Osteoblast (primary cell): ENCODE data around the gene HIPK3. TPM values are rescaled to one million over a fixed set of nuclear protein-coding genes. Genes with fewer than 3 reads are reported as not detected.

ENCODE experiments used
- DNase-seq: peaks from one replicate; pipeline ENCODE4 v3.0.0; 2011; ENCODE audit warnings: low spot score, mixed read lengths; ENCODE audit not compliant: insufficient read length; ENCODE audit errors: missing footprints
- H2AFZ ChIP-seq: 2 replicates; pipeline ENCODE4 v1.6.0; 2011; ENCODE audit warnings: mild to moderate bottlenecking, low read length
- H3K27ac ChIP-seq: 2 replicates; pipeline ENCODE4 v1.5.1; 2011; ENCODE audit warnings: mild to moderate bottlenecking, low read depth, low read length, moderate library complexity
- H3K27me3 ChIP-seq: 2 replicates; pipeline ENCODE4 v1.6.0; 2012; ENCODE audit warnings: mild to moderate bottlenecking, control low read depth, inconsistent platforms, low read length, moderate library complexity; ENCODE audit not compliant: insufficient read depth
- H3K36me3 ChIP-seq: 2 replicates; pipeline ENCODE4 v1.5.1; 2011; ENCODE audit warnings: mild to moderate bottlenecking, low read length, control low read depth, moderate library complexity; ENCODE audit not compliant: insufficient read depth
- H3K4me1 ChIP-seq: 2 replicates; pipeline ENCODE4 v1.5.1; 2011; ENCODE audit warnings: mild to moderate bottlenecking, low read length, control low read depth, moderate library complexity; ENCODE audit not compliant: insufficient read depth
- H3K4me2 ChIP-seq: 2 replicates; pipeline ENCODE4 v1.6.0; 2011; ENCODE audit warnings: mild to moderate bottlenecking, low read length; ENCODE audit not compliant: insufficient read depth
- H3K4me3 ChIP-seq: fragments of 200-600 bp; sonication (generic); 3 replicates; pipeline ENCODE4 v1.5.1; 2012; ENCODE audit warnings: mild to moderate bottlenecking, low read length, inconsistent platforms; ENCODE audit not compliant: insufficient read depth
- H3K79me2 ChIP-seq: 2 replicates; pipeline ENCODE4 v1.6.0; 2012; ENCODE audit warnings: mild to moderate bottlenecking, low read length, control low read depth, inconsistent platforms; ENCODE audit not compliant: insufficient read depth
- H3K9me3 ChIP-seq: 2 replicates; pipeline ENCODE4 v1.5.1; 2011; ENCODE audit warnings: low read depth, low read length, control low read depth
- H4K20me1 ChIP-seq: 2 replicates; pipeline ENCODE4 v1.6.0; 2012; ENCODE audit warnings: mild to moderate bottlenecking, low read length, control low read depth; ENCODE audit not compliant: insufficient read depth
- total RNA-seq: library from RNA; depleted of rRNA; stranded (reverse); fragments of >200 nt; gene quantifications from 2 replicates; pipeline ENCODE4 v1.2.3, GENCODE V29; 2012
- TF ChIP-seq, protein P1 (sequence below): IDR thresholded peaks from 2 replicates; pipeline ENCODE4 v1.5.1; 2011; ENCODE audit warnings: mild to moderate bottlenecking, low read depth, low read length, moderate library complexity; ENCODE audit errors: extremely low read depth

HIPK3 gene
- total RNA-seq, 1 donor: 195 TPM

DNA sequence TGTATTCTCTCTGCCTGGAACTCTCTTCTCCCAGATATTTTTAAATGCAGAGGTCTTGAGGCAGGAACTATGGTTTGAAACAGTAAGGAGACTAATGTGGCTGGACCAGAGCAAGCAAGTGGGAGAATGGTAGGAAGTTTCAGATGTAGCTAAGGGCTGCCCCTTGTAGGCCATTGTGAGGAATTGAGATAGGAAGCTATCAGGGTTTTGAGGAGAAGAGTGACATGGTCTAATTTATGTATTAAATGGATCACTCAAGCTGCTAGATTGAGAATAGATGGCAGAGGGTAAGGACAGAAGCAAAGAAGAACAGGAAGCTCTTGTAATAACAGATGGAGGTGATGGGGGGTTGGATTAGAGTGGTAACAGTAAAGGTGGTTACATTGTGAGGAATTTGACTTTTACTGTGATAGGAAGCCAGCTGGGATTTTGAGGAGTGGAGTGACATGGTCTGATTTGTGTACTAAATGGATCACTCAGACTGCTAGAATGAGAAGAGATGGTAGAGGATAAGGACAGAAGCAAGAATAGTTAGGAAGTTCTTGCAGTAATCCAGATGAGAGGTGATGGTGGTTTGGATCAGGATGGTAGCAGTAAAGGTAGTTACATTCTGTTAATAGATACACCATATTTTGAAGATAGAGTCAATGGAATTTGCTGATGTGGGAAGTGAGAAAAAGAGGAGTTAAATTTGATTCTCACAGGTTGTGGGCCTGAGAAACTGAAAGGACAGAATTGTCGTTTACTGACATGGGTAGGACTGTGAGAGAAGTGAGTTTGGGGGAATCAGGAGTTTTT, 63.0 kb downstream of the HIPK3 start:
- DNase-seq: no peak
- Histone ChIP-seq H3K9me3 (no peaks in the 10 kb centered on the region), H3K4me2 (no peak overlapping the region), H3K79me2 (peaks cover 97% of the 10 kb centered on the region), H4K20me1 (peaks cover 83% of the 10 kb centered on the region), H2AFZ (no peak overlapping the region), H3K27me3 (no peaks in the 10 kb centered on the region), H3K4me3 (no peak overlapping the region), H3K36me3 (no peaks in the 10 kb centered on the region), H3K27ac (no peak overlapping the region), H3K4me1 (peaks cover 26% of the 10 kb centered on the region)
- TF ChIP-seq, protein P1, sequence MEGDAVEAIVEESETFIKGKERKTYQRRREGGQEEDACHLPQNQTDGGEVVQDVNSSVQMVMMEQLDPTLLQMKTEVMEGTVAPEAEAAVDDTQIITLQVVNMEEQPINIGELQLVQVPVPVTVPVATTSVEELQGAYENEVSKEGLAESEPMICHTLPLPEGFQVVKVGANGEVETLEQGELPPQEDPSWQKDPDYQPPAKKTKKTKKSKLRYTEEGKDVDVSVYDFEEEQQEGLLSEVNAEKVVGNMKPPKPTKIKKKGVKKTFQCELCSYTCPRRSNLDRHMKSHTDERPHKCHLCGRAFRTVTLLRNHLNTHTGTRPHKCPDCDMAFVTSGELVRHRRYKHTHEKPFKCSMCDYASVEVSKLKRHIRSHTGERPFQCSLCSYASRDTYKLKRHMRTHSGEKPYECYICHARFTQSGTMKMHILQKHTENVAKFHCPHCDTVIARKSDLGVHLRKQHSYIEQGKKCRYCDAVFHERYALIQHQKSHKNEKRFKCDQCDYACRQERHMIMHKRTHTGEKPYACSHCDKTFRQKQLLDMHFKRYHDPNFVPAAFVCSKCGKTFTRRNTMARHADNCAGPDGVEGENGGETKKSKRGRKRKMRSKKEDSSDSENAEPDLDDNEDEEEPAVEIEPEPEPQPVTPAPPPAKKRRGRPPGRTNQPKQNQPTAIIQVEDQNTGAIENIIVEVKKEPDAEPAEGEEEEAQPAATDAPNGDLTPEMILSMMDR: no peak

DNA sequence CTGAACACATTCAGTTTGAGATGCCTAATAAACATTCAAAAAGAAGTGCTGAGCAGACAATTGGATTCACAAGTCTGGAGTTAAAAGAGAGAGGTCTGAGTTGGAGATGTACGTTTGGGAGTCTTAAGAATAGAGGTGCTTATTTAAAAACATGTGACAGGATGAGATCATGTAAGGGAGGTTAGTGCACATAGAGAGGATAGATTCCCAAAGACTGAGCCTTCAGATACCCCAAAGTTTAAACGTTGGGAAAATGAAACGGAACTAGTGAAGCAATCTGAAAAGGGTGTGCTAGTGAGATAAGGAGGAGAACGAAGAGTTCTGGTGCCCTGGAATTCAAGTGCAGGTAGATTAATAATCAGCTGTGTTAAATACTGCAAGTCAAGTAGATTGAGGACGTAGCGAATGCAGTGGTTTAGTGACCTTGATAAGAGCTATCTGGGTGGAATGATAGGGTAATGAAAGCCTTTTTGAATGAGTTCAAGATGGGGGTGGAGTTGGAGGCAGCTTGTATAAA, 63.7 kb downstream of the HIPK3 start:
- Histone ChIP-seq H3K4me3 (no peak overlapping the region), H3K79me2 (peaks cover 97% of the 10 kb centered on the region), H3K4me2 (no peak overlapping the region), H3K27me3 (no peaks in the 10 kb centered on the region), H2AFZ (no peak overlapping the region), H3K4me1 (peaks cover 20% of the 10 kb centered on the region), H3K36me3 (no peaks in the 10 kb centered on the region), H3K9me3 (no peaks in the 10 kb centered on the region), H3K27ac (no peak overlapping the region), H4K20me1 (peaks cover 86% of the 10 kb centered on the region)
- TF ChIP-seq, protein P1: no peak
- no peak for DNase-seq

DNA sequence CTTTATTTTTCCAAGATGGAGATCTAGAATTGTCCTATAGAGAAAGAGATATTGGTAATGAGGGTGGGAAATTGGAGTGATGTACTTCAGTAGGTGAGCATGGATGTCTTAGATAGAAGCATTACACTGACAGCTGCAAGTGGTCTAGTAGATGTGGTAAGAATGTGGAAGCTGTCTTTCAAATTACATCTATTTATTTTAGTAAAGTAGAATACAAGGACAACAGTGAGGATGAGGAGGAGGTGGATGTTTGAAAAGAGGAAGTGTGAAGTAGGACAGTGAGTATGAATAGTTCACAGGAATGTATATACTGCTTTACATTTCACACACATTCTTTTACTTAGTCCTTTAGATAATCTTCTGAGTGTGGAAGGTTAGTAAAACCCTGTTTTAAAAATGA, 64.2 kb downstream of the HIPK3 start:
- Histone ChIP-seq H3K4me1 (peaks cover 17% of the 10 kb centered on the region), H3K4me3 (no peak overlapping the region), H3K79me2 (peaks cover 97% of the 10 kb centered on the region), H3K9me3 (no peaks in the 10 kb centered on the region), H3K27ac (no peak overlapping the region), H3K27me3 (no peaks in the 10 kb centered on the region), H3K4me2 (no peak overlapping the region), H2AFZ (no peak overlapping the region), H3K36me3 (no peaks in the 10 kb centered on the region), H4K20me1 (peaks cover 86% of the 10 kb centered on the region)
- TF ChIP-seq, protein P1: no peak
- no peak for DNase-seq

DNA sequence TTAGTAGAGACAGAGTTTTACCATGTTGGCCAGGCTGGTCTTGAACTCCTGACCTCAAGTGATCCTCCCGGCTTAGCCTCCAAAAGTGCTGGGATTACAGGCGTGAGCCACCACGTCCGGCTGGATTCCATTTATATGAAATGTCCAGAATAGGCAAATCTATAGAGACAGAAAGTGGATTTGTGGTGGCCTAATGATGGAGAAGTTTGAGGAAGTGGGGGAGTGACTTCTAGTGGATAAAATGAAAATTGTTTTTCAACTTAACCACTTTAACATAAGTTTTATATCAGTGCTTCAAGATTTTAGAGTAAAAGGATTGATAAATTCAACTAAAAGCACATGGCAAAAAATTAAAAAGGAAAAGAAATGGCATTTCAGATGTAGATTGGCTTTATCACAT, 66.2 kb downstream of the HIPK3 start:
- no peak for DNase-seq
- no peak overlapping the region for H3K4me3 ChIP-seq
- H3K4me1 ChIP-seq: peaks cover 9% of the 10 kb centered on the region
- peaks cover 89% of the 10 kb centered on the region for H4K20me1 ChIP-seq
- TF ChIP-seq, protein P1: peak; percentile 16
- no peak overlapping the region for H2AFZ ChIP-seq
- H3K4me2 ChIP-seq: no peak overlapping the region
- H3K27ac ChIP-seq: no peak overlapping the region
- peaks cover 98% of the 10 kb centered on the region for H3K79me2 ChIP-seq
- H3K9me3 ChIP-seq: no peaks in the 10 kb centered on the region
- no peaks in the 10 kb centered on the region for H3K27me3 ChIP-seq
- no peaks in the 10 kb centered on the region for H3K36me3 ChIP-seq
